Measurements from ENCODE around the gene IRF9.

The IRF9 gene

DNA sequence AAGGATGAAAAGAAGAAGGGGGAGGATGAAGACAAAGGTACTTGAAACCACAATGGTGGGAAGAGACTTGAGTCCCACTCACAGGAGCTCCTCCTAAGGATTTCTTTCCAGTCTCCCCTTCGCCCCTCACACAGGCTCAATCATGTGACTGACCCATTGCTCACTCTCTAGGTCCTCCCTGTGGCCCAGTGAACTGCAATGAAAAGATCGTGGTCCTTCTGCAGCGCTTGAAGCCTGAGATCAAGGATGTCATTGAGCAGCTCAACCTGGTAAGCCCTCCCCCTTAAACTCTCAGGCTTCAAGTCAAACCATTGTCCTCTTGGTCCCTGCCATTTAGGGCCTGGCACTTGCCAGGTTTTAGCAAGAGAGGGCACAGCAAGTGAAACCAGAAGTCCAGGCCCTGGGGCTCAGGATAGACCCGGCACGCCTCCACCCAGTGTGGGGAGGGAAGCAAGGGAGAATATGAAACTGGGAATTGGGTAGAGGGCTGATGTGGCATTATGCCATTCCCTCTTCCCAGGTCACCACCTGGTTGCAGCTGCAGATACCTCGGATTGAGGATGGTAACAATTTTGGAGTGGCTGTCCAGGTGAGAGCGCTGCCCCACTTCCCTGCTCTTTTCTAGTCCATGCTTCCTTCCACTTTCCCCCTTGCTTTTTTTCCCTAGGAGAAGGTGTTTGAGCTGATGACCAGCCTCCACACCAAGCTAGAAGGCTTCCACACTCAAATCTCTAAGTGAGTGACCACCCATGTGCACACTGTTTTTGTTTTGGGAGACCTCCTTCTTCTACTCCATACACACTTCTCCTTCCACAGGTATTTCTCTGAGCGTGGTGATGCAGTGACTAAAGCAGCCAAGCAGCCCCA lies 23.3 kb upstream of the IRF9 start:
- Histone ChIP-seq H3K4me3 (ENCODE audit: low read depth, low read length, poor library complexity, severe bottlenecking) (no peak overlapping the region), H3K9ac (ENCODE audit: low read length) (no peak overlapping the region; the same call in 1 of the 2 replicates)
- TF ChIP-seq, protein P1, sequence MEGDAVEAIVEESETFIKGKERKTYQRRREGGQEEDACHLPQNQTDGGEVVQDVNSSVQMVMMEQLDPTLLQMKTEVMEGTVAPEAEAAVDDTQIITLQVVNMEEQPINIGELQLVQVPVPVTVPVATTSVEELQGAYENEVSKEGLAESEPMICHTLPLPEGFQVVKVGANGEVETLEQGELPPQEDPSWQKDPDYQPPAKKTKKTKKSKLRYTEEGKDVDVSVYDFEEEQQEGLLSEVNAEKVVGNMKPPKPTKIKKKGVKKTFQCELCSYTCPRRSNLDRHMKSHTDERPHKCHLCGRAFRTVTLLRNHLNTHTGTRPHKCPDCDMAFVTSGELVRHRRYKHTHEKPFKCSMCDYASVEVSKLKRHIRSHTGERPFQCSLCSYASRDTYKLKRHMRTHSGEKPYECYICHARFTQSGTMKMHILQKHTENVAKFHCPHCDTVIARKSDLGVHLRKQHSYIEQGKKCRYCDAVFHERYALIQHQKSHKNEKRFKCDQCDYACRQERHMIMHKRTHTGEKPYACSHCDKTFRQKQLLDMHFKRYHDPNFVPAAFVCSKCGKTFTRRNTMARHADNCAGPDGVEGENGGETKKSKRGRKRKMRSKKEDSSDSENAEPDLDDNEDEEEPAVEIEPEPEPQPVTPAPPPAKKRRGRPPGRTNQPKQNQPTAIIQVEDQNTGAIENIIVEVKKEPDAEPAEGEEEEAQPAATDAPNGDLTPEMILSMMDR (IDR thresholded peaks at IDR 0.05; ENCODE audit: low read length): no peak
- TF ChIP-seq EZH2 (IDR thresholded peaks at IDR 0.05; ENCODE audit: borderline replicate concordance, low read length): no peak

DNA sequence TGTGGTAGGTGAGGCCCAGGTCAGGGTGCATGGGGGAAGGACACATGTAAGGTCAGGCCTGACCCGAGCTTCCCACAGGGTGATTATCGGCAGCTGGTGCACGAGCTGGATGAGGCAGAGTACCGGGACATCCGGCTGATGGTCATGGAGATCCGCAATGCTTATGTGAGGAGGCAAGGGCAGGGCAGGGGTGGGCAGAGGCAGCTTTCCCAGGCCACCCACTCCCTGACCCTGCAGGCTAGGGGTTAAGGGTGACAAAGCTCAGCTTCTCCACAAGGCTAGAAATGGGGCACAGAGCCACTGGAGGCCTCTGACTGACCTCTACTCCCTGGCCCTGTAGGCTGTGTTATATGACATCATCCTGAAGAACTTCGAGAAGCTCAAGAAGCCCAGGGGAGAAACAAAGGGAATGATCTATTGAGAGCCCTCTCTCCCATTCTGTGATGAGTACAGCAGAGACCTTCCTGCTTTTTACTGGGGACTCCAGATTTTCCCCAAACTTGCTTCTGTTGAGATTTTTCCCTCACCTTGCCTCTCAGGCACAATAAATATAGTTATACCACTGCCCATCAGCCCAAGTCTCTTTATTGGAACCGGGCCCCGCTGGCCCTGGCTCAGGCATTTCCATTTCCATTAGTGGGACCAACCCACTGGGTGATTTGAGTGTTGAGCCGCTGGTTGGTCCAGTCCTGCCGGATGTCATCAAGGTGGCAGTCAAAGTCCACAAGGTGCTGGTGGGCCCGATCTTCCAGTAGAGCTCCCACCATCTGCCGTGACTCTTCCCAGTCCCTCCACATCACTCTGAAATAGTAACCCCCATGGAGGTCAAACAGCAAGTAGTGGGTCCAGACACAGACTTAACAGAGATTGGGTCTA lies 22.4 kb upstream of the IRF9 start:
- no peak for TF ChIP-seq EZH2 (IDR thresholded peaks at IDR 0.05; ENCODE audit: borderline replicate concordance, low read length)
- TF ChIP-seq, protein P1 (IDR thresholded peaks at IDR 0.05; ENCODE audit: low read length): no peak
- no peak overlapping the region for H3K27ac ChIP-seq (ENCODE audit: low read depth, low read length, poor library complexity, severe bottlenecking)
- no peaks in the 10 kb centered on the region for H4K20me1 ChIP-seq (ENCODE audit: insufficient read depth, low read length)
- peaks cover 37% of the 10 kb centered on the region for H3K4me1 ChIP-seq (ENCODE audit: insufficient read depth, low read length, severe bottlenecking)
- H2AFZ ChIP-seq (ENCODE audit: low read length): no peak overlapping the region
- no peak overlapping the region for H3K9ac ChIP-seq (ENCODE audit: low read length)
- H3K79me2 ChIP-seq (ENCODE audit: insufficient read depth, low read length): peaks cover 14% of the 10 kb centered on the region
- H3K27me3 ChIP-seq (ENCODE audit: insufficient read depth, low read length): no peaks in the 10 kb centered on the region
- H3K4me3 ChIP-seq (ENCODE audit: low read depth, low read length, poor library complexity, severe bottlenecking): no peak overlapping the region
- H3K36me3 ChIP-seq (ENCODE audit: insufficient read depth, low read length): peaks cover 39% of the 10 kb centered on the region
- H3K9me3 ChIP-seq (ENCODE audit: low read length): no peaks in the 10 kb centered on the region
- H3K4me2 ChIP-seq (ENCODE audit: low read length): peak overlapping the region; percentile 75; the same call in 1 of the 2 replicates
- no peaks in the 10 kb centered on the region for H3F3A ChIP-seq (ENCODE audit: insufficient read depth, low read length)
- no peaks in the 10 kb centered on the region for H3K9me2 ChIP-seq (ENCODE audit: low read depth, low read length)

More for the DNA sequence above, 23.3 kb upstream of the IRF9 start:
- H3K36me3 ChIP-seq (ENCODE audit: insufficient read depth, low read length): peaks cover 31% of the 10 kb centered on the region
- peaks cover 38% of the 10 kb centered on the region for H3K4me1 ChIP-seq (ENCODE audit: insufficient read depth, low read length, severe bottlenecking)
- no peak overlapping the region for H2AFZ ChIP-seq (ENCODE audit: low read length)
- H3K9me3 ChIP-seq (ENCODE audit: low read length): no peaks in the 10 kb centered on the region
- H3K27ac ChIP-seq (ENCODE audit: low read depth, low read length, poor library complexity, severe bottlenecking): peak overlapping the region; percentile 48
- H3F3A ChIP-seq (ENCODE audit: insufficient read depth, low read length): no peaks in the 10 kb centered on the region
- no peaks in the 10 kb centered on the region for H4K20me1 ChIP-seq (ENCODE audit: insufficient read depth, low read length)
- H3K4me2 ChIP-seq (ENCODE audit: low read length): peak overlapping the region; percentile 78; the same call in 1 of the 2 replicates
- H3K79me2 ChIP-seq (ENCODE audit: insufficient read depth, low read length): peaks cover 14% of the 10 kb centered on the region
- no peaks in the 10 kb centered on the region for H3K27me3 ChIP-seq (ENCODE audit: insufficient read depth, low read length)
- no peaks in the 10 kb centered on the region for H3K9me2 ChIP-seq (ENCODE audit: low read depth, low read length)

DNA sequence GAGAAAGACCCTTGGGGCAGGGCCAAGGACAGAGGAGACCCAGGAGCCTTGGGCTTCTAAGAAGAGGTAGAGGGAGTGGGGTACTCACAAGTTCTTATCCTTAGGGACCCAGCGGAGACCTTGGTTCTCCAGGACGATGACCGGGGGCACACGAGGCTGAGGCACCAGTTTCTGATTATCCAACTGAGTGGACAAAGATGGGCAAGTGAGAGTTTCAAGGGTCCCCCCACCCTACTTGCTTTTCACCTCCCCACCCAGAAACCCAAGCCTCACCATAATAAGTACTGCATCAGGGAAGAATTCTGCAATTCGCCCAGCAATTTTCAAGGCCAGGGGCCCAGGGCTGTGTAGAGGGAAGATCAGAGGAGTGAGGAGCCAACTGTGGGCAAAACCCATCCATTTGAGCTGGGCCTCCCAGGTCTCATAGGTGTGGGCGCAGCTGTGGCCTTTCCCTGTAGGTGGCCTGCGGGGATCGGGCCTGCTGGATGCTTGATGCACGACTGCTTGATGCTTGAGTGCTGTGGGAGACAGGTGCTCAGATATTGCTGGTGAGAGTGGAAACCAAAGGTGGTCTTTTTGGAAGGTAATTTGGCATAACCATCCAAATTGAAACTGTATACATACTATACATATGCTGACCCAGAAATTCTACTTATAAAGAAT lies 21.7 kb upstream of the IRF9 start:
- no peaks in the 10 kb centered on the region for H3K9me3 ChIP-seq (ENCODE audit: low read length)
- H3K36me3 ChIP-seq (ENCODE audit: insufficient read depth, low read length): peaks cover 47% of the 10 kb centered on the region
- no peaks in the 10 kb centered on the region for H3K27me3 ChIP-seq (ENCODE audit: insufficient read depth, low read length)
- H3K4me1 ChIP-seq (ENCODE audit: insufficient read depth, low read length, severe bottlenecking): peaks cover 37% of the 10 kb centered on the region
- no peaks in the 10 kb centered on the region for H4K20me1 ChIP-seq (ENCODE audit: insufficient read depth, low read length)
- H3K4me2 ChIP-seq (ENCODE audit: low read length): peak overlapping the region; percentile 75
- H3K4me3 ChIP-seq (ENCODE audit: low read depth, low read length, poor library complexity, severe bottlenecking): peak overlapping the region; percentile 78
- H3K27ac ChIP-seq (ENCODE audit: low read depth, low read length, poor library complexity, severe bottlenecking): peak overlapping the region; percentile 24
- no peak for TF ChIP-seq EZH2 (IDR thresholded peaks at IDR 0.05; ENCODE audit: borderline replicate concordance, low read length)
- TF ChIP-seq, protein P1 (IDR thresholded peaks at IDR 0.05; ENCODE audit: low read length): no peak
- no peak overlapping the region for H2AFZ ChIP-seq (ENCODE audit: low read length)
- no peaks in the 10 kb centered on the region for H3F3A ChIP-seq (ENCODE audit: insufficient read depth, low read length)
- peak overlapping the region; percentile 83 for H3K9ac ChIP-seq (ENCODE audit: low read length)
- H3K9me2 ChIP-seq (ENCODE audit: low read depth, low read length): no peaks in the 10 kb centered on the region
- H3K79me2 ChIP-seq (ENCODE audit: insufficient read depth, low read length): peaks cover 14% of the 10 kb centered on the region

Data from OCI-LY1 (cell line).